ENCODE results near the gene MMP14.
A peak's percentile ranks its signal among the peaks of the same experiment; 100 is the strongest.

The MMP14 gene

DNA sequence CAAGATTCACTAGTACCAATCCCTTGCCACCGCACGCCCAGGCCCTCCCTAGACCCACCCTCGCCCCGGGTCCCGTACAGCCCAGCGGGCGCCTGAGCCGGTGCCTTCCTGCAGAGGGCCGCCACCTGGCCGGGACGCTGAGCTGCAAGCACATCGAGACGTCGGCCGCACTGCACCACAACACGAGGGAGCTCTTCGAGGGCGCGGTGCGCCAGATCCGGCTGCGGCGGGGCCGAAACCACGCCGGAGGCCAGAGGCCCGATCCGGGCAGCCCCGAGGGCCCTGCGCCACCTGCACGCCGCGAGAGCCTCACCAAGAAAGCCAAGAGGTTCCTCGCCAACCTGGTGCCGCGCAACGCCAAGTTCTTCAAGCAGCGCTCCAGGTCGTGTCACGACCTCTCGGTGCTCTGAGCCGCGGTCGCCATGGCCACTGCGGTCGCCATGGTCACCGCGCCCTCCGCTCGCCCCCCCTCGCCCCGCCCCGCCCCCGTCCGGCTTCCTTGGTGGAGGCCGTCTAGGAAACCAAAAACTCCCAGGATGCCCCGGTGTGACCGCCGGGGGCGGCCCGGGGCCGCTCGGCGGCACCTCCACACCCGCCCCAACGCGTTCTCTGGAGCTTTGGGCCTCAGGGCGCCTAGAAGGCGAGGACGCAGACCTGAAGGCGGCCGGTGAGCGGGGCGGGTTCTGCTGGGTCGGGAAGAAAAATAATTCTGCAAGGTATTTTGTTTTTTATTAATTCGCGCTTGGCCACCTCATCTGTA, 50.3 kb downstream of the MMP14 start:
- Histone ChIP-seq H3K36me3 (ENCODE audit: insufficient read depth, low read length) (no peaks in the 10 kb centered on the region), H3K9me3 (ENCODE audit: control insufficient read depth, insufficient read depth, low read length) (no peaks in the 10 kb centered on the region), H3K4me1 (ENCODE audit: insufficient read depth, low read length) (peaks cover 25% of the 10 kb centered on the region; the same call in 1 of the 2 replicates), H3K9ac (ENCODE audit: low read depth, low read length) (peak overlapping the region; percentile 92)

- Histone ChIP-seq H3K4me1 (ENCODE audit: insufficient read depth, low read length) (peaks cover 24% of the 10 kb centered on the region; the same call in 1 of the 2 replicates), H3K9ac (ENCODE audit: low read depth, low read length) (peak overlapping the region; percentile 92), H3K9me3 (ENCODE audit: control insufficient read depth, insufficient read depth, low read length) (no peaks in the 10 kb centered on the region), H3K36me3 (ENCODE audit: insufficient read depth, low read length) (no peaks in the 10 kb centered on the region)
These were observed 51.0 kb downstream of the MMP14 start for GRCh38 chr14:22887260-22887989.

DNA sequence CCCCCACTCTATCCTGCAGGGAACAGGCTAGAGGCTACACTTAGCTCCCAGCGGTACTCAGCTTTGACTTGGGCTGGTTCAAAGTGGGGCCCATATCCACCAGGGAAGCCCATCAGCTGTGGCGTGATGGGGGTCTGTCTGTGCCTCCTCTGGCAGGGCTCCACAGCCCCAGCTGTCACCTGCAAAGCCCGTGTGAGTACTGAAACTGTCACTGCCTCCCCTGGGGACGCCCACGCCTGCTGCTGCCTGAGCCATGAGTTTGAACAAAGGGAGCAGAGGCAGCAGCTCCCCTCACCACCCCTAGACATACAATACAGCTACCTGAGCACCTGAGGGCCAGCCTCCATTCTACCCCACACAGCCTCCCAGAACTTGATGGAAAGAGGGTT, 51.6 kb downstream of the MMP14 start:
- Histone ChIP-seq H3K9me3 (ENCODE audit: control insufficient read depth, insufficient read depth, low read length) (no peaks in the 10 kb centered on the region), H3K4me1 (ENCODE audit: insufficient read depth, low read length) (peaks cover 20% of the 10 kb centered on the region; the same call in 1 of the 2 replicates), H3K36me3 (ENCODE audit: insufficient read depth, low read length) (no peaks in the 10 kb centered on the region), H3K9ac (ENCODE audit: low read depth, low read length) (peak overlapping the region; percentile 92; the same call in 1 of the 2 replicates)

DNA sequence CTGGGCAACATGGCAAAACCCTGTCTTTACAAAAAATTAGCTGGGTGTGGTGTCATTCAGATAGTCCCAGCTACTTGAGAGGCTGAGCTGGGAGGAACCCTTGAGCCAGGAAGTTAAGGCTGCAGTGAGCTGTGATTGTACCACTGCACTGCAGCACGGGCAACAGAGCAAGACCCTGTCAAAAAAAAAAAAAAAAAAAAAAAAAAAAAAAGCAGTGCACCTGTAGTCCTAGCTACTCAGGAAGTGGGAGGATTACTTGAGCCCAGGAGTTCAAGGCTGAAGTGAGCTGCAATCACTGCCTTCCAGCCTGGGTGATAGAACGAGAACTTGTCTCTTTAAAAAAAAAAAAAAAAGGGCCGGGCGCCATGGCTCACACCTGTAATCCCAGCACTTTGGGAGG, 52.3 kb downstream of the MMP14 start:
- no peak overlapping the region for H3K9ac ChIP-seq (ENCODE audit: low read depth, low read length)
- H3K4me1 ChIP-seq (ENCODE audit: insufficient read depth, low read length) = peaks cover 17% of the 10 kb centered on the region; the same call in 1 of the 2 replicates
- H3K9me3 ChIP-seq (ENCODE audit: control insufficient read depth, insufficient read depth, low read length) = no peaks in the 10 kb centered on the region
- no peaks in the 10 kb centered on the region for H3K36me3 ChIP-seq (ENCODE audit: insufficient read depth, low read length)

DNA sequence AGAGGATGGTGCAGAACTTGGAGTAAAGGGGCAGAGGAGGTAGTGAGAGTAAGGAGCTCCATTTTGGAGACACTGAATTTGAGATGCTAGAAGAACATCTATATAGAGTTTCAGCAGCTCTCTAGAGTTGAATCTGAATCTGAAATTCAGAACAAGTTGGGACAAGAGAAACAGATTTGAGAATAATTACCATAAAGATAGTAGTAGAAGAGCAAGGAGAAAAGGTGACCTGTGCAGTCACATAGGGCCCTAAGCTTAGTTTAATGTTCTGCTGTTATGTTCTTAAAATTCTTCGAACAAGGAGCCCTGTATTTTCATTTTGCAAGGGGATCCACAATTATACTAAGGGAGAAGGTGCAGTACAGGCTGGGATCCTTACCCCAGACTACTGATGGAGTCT, 54.0 kb downstream of the MMP14 start:
- no peak overlapping the region for H3K9ac ChIP-seq (ENCODE audit: low read depth, low read length)
- H3K9me3 ChIP-seq (ENCODE audit: control insufficient read depth, insufficient read depth, low read length) = no peaks in the 10 kb centered on the region
- peaks cover 10% of the 10 kb centered on the region; the same call in 1 of the 2 replicates for H3K4me1 ChIP-seq (ENCODE audit: insufficient read depth, low read length)
- H3K36me3 ChIP-seq (ENCODE audit: insufficient read depth, low read length) = no peaks in the 10 kb centered on the region

GRCh38 chr14:22892488-22892887, 56.1 kb downstream of the MMP14 start:
- Histone ChIP-seq H3K36me3 (ENCODE audit: insufficient read depth, low read length) (no peaks in the 10 kb centered on the region), H3K9me3 (ENCODE audit: control insufficient read depth, insufficient read depth, low read length) (no peaks in the 10 kb centered on the region), H3K9ac (ENCODE audit: low read depth, low read length) (no peak overlapping the region), H3K4me1 (ENCODE audit: insufficient read depth, low read length) (peaks cover 4% of the 10 kb centered on the region; the same call in 1 of the 2 replicates)

DNA sequence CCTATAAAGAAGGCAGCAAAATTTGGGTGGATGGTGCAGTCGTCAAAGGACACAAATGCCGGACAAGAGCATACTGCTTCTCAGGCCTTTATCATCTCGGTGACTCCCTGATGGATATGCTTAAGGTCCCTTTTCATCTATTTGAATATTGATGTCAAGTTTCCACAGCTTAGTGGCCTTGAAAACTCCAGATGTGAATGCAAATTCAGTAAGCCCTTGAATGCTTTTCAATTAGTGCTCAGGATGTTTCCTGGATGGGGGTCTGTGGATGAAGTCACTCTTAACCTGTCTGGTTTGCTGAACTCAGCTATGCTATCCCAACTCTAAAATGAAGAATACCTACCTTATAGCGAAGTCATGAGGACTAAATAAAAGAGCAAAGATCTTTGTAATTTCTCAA, 57.3 kb downstream of the MMP14 start:
- Histone ChIP-seq H3K9me3 (ENCODE audit: control insufficient read depth, insufficient read depth, low read length) (no peaks in the 10 kb centered on the region), H3K4me1 (ENCODE audit: insufficient read depth, low read length) (no peaks in the 10 kb centered on the region), H3K36me3 (ENCODE audit: insufficient read depth, low read length) (no peaks in the 10 kb centered on the region), H3K9ac (ENCODE audit: low read depth, low read length) (no peak overlapping the region)

GRCh38 chr14:22895402-22895801, 59.0 kb downstream of the MMP14 start:
- peaks cover 6% of the 10 kb centered on the region for H3K4me1 ChIP-seq (ENCODE audit: insufficient read depth, low read length)
- no peak overlapping the region for H3K9ac ChIP-seq (ENCODE audit: low read depth, low read length)
- no peaks in the 10 kb centered on the region for H3K36me3 ChIP-seq (ENCODE audit: insufficient read depth, low read length)
- no peaks in the 10 kb centered on the region for H3K9me3 ChIP-seq (ENCODE audit: control insufficient read depth, insufficient read depth, low read length)

DNA sequence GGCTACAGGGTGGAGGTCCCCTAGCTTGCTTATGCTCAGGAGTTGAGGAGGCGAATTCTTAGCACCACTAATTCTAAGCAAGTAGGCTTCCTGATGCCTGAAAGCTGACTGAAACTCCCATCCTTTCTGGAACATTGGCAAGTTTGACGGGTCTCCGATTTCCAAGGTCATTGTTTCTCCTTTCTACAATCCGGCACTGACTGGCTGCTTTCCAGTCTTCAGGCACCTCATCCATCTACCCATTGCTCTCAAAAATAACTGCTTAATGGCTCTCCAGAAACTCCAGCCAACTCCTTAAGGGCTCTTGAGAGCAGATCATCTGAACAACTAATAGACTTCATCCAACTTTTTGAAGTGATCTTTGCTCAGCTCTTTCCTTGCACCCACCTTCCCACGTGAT, 60.0 kb downstream of the MMP14 start:
- H3K9me3 ChIP-seq (ENCODE audit: control insufficient read depth, insufficient read depth, low read length) = no peaks in the 10 kb centered on the region
- H3K36me3 ChIP-seq (ENCODE audit: insufficient read depth, low read length) = 0 out of 2 replicates have a peak, but pooled peaks cover under 1% of the 10 kb centered on the region
- H3K9ac ChIP-seq (ENCODE audit: low read depth, low read length) = no peak overlapping the region
- H3K4me1 ChIP-seq (ENCODE audit: insufficient read depth, low read length) = peaks cover 6% of the 10 kb centered on the region

DNA sequence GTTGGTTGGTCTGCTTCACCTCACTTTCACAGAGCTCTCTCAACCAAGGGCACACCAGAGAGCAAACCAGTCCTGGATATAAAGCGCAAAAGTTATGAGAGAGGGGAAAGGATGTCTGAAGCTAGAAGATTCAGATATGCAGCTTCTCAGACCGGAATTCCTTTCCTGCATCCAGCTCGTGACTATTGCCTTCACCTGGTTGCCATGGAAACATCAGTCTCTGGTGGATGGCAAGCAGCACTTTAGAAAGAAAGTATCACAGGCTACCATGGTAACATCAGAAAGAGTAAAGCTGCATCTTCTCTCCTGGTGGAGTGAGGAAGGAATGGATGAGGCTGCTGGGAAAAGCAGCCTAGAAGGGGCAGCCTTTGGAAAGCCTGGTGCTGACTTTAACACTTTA, 60.4 kb downstream of the MMP14 start:
- Histone ChIP-seq H3K9ac (ENCODE audit: low read depth, low read length) (no peak overlapping the region), H3K4me1 (ENCODE audit: insufficient read depth, low read length) (peaks cover 6% of the 10 kb centered on the region), H3K36me3 (ENCODE audit: insufficient read depth, low read length) (0 out of 2 replicates have a peak, but pooled peaks cover 4% of the 10 kb centered on the region), H3K9me3 (ENCODE audit: control insufficient read depth, insufficient read depth, low read length) (no peaks in the 10 kb centered on the region)

DNA sequence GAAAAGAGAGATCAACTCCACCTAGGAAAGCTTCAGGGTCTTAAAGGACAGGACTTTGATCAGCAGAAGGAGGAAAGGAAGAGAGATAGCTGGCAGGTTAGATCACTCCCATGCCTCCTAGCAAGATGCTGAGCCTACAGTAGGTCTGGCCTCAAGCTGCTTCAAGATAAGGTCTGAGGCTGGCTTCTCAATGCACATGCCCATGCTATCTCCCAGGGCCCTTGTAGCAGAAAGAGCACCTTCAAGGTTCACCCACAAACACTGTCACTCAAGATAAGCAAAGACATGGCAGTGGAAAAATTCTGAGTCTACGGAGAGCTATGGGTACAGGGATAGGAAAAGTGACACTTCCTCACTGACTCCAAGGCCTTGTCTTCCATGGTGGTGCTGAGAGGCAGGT, 61.0 kb downstream of the MMP14 start:
- H3K36me3 ChIP-seq (ENCODE audit: insufficient read depth, low read length) = 0 out of 2 replicates have a peak, but pooled peaks cover 5% of the 10 kb centered on the region
- no peak overlapping the region for H3K9ac ChIP-seq (ENCODE audit: low read depth, low read length)
- no peaks in the 10 kb centered on the region for H3K9me3 ChIP-seq (ENCODE audit: control insufficient read depth, insufficient read depth, low read length)
- H3K4me1 ChIP-seq (ENCODE audit: insufficient read depth, low read length) = peaks cover 6% of the 10 kb centered on the region

Measured in ES-I3 (cell line).